Neural progenitor cell (in vitro differentiated cells): Measurements from ENCODE around the gene RNF213.

Experiments
- CTCF ChIP-seq: fragments of 200-600 bp; sonication (generic); IDR thresholded peaks from 2 replicates; pipeline ENCODE4 v1.5.1; 2017; ENCODE audit warnings: antibody characterized with exemption, mild to moderate bottlenecking
- EZH2 ChIP-seq: fragments of 200-600 bp; sonication (generic); IDR thresholded peaks from 2 replicates; pipeline ENCODE4 v1.6.1; 2017; ENCODE audit warnings: antibody characterized with exemption, mild to moderate bottlenecking, moderate library complexity

GRCh38 chr17:80232438-80232837, 28.2 kb upstream of the RNF213 start:
- TF ChIP-seq CTCF (no peak), EZH2 (no peak)
